Upper lobe of right lung (tissue), 1 donor: ENCODE results near the gene ABHD17A. TPM values are rescaled to one million over a fixed set of nuclear protein-coding genes. Genes with fewer than 3 reads are reported as not detected.
"Not testable (repeated sequence)": the region's sequence is repeated elsewhere in the genome, so short reads cannot be mapped to it uniquely, and the experiment has no call there.

ENCODE experiments used
- ATAC-seq: fragments of 200-7000 bp; cut with Tn5 transposase; one replicate; pipeline ENCODE4 v1.9.1; 2020; ENCODE audit warnings: mild to moderate bottlenecking, moderate library complexity
- DNase-seq: peaks from one replicate; pipeline ENCODE4 v3.0.0-alpha.2; 2020
- H3K27ac ChIP-seq: fragments of 200-600 bp; one replicate; pipeline ENCODE4 v1.8.0; 2022
- H3K27me3 ChIP-seq: fragments of 200-600 bp; one replicate; pipeline ENCODE4 v1.8.0; 2022; ENCODE audit warnings: mild to moderate bottlenecking
- H3K36me3 ChIP-seq: fragments of 200-600 bp; one replicate; pipeline ENCODE4 v1.8.0; 2022
- H3K4me1 ChIP-seq: fragments of 200-600 bp; one replicate; pipeline ENCODE4 v1.8.0; 2022
- H3K4me3 ChIP-seq: fragments of 200-600 bp; one replicate; pipeline ENCODE4 v1.8.0; 2022; ENCODE audit warnings: mild to moderate bottlenecking
- H3K9me3 ChIP-seq: fragments of 200-600 bp; one replicate; pipeline ENCODE4 v1.8.0; 2022
- CTCF ChIP-seq: fragments of 200-600 bp; IDR thresholded peaks from one replicate; pipeline ENCODE4 v1.8.0; 2022; ENCODE audit warnings: antibody characterized with exemption
- intact Hi-C: fragments of 100-400 bp; cut with DNase I; formaldehyde crosslinking; loops from one replicate; pipeline ENCODE4 v1.11.0; 2022
- total RNA-seq: library from RNA; stranded (reverse); fragmentation: NEBNext Ultra II Directional; extraction: Animal tissue kit (Norgen Biotek cat#: 25700); gene quantifications from one replicate; pipeline ENCODE4 v1.2.1, GENCODE V29; 2021
- donor health status: DM: no; HTN: yes; CAD: no; lungs with severe emphysema.

Gene ABHD17A
- total RNA-seq, 1 donor from 2014 or later, result 76.1 TPM

- H3K4me3 ChIP-seq, result peak overlapping the region; percentile 93
- ATAC-seq, result peak; percentile 5
- H3K27me3 ChIP-seq, H3K9me3 ChIP-seq, intact Hi-C loops, DNase-seq: not testable (repeated sequence)
- peak overlapping the region; percentile 93 for H3K27ac ChIP-seq
- peaks cover 14% of the 10 kb centered on the region for H3K36me3 ChIP-seq
- H3K4me1 ChIP-seq, result peaks cover 47% of the 10 kb centered on the region
Measured at GRCh38 chr19:1876496-1877279, 8.6 kb downstream of the ABHD17A start.

- no peak for TF ChIP-seq CTCF
- DNase-seq (peak; percentile 96), ATAC-seq (peak; percentile 96)
- Histone ChIP-seq H3K36me3 (peaks cover 22% of the 10 kb centered on the region), H3K4me1 (peaks cover 47% of the 10 kb centered on the region), H3K27ac (peak overlapping the region; percentile 93), H3K9me3 (no peaks in the 10 kb centered on the region), H3K4me3 (peak overlapping the region; percentile 93), H3K27me3 (no peaks in the 10 kb centered on the region)
- intact Hi-C loops, result no loop called here
Measured at GRCh38 chr19:1875646-1876495, 9.4 kb downstream of the ABHD17A start.

GRCh38 chr19:1875265-1875645 is 10.0 kb downstream of the ABHD17A start:
- Histone ChIP-seq H3K4me3 (peak overlapping the region; percentile 93), H3K36me3 (peaks cover 24% of the 10 kb centered on the region), H3K27ac (peak overlapping the region; percentile 93), H3K4me1 (peaks cover 41% of the 10 kb centered on the region)
- H3K9me3 ChIP-seq, ATAC-seq, H3K27me3 ChIP-seq, intact Hi-C loops, DNase-seq: not testable (repeated sequence)

- DNase-seq (no peak), ATAC-seq (no peak)
- Histone ChIP-seq H3K9me3 (no peaks in the 10 kb centered on the region), H3K4me3 (peak overlapping the region; percentile 93), H3K36me3 (peaks cover 24% of the 10 kb centered on the region), H3K27ac (peak overlapping the region; percentile 93), H3K27me3 (no peaks in the 10 kb centered on the region), H3K4me1 (peaks cover 38% of the 10 kb centered on the region)
- intact Hi-C loops, result no loop called here
- TF ChIP-seq CTCF, result no peak
Measured at GRCh38 chr19:1874554-1875185, 10.6 kb downstream of the ABHD17A start.

GRCh38 chr19:1873524-1874473 is 11.5 kb downstream of the ABHD17A start:
- no peak for TF ChIP-seq CTCF
- peak overlapping the region; percentile 93 for H3K27ac ChIP-seq
- no peaks in the 10 kb centered on the region for H3K27me3 ChIP-seq
- H3K36me3 ChIP-seq, result peaks cover 24% of the 10 kb centered on the region
- no peaks in the 10 kb centered on the region for H3K9me3 ChIP-seq
- peaks cover 38% of the 10 kb centered on the region for H3K4me1 ChIP-seq
- intact Hi-C loops, result no loop called here
- ATAC-seq (peak; percentile 8), DNase-seq (peak; percentile 82)
- peak overlapping the region; percentile 93 for H3K4me3 ChIP-seq
